NCI-H2171 (cell line): Measurements from ENCODE around the gene PPM1M.

ENCODE experiments used
- DNase-seq: peaks from one replicate; lab custom pipeline; 2025; lab: John Stamatoyannopoulos, UW

Gene PPM1M

DNA sequence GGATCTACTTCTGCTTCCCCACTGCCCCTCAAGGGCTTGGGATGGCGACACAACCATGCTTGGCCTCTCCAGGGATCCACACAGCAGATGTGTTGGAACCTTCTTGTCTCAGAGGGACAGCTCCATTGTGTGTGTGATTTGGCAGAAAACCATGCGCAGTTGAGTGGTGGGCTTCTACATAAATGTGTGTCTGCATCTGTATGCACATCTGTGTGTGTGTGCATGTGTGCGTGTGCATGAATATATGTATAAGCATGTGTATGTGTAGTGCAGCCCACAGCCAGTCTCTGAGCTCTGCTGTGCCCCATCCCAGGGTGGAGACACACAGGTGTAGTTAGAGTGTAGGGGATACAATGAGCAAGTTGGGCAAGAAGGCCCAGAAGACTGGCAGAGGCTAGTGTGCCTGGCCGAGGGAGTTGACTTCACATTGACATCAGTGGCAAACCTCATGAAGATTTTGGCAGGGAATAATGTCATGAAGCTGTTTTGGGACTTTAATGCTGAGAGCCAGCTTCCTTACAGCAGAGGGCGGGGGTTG is 50.2 kb downstream of the PPM1M start:
- DNase-seq = no peak

DNA sequence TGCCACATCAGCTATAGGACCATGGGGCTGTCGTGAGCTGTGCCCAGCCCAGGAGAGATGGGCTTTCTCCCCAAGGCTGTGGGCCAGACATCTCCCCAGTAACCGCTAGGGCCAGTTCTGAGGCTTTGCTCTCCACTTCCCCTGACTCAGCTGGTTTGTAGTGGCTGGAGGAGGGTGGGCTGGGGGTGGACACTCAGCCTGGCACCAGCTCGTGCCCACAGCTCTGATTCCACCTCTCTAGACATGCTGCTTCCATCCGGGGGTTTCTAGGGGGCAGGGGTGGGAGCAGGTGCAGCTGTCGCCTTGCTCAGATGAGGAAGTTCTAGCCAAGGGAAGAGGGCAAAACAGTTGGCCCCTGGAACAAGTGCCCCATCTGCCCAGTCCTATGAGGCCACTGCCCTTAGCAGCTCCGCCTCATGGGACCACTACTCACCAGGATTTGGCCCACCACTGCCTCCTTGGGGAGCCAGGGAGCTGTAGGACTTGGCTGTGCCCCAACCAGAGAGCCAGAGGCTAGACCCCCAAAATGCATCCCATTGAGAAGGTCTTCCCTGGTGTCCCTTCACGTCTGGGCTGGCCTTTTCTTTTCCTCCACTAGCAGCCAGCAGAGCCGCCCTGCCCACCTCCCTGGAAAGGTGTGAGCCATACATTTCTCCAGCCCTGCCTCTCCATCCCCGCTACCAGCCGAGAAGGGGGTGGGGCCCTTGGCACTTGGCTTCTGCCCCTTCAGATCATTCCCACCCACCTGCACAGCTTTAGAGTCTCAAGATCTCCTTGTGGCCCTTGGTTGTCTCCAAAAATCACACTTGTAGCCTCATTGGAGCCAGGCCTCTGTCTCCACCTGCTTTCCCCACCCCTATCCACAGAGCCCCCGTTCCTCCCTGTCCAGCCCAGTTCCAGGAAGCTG is 51.9 kb downstream of the PPM1M start:
- DNase-seq = no peak

DNA sequence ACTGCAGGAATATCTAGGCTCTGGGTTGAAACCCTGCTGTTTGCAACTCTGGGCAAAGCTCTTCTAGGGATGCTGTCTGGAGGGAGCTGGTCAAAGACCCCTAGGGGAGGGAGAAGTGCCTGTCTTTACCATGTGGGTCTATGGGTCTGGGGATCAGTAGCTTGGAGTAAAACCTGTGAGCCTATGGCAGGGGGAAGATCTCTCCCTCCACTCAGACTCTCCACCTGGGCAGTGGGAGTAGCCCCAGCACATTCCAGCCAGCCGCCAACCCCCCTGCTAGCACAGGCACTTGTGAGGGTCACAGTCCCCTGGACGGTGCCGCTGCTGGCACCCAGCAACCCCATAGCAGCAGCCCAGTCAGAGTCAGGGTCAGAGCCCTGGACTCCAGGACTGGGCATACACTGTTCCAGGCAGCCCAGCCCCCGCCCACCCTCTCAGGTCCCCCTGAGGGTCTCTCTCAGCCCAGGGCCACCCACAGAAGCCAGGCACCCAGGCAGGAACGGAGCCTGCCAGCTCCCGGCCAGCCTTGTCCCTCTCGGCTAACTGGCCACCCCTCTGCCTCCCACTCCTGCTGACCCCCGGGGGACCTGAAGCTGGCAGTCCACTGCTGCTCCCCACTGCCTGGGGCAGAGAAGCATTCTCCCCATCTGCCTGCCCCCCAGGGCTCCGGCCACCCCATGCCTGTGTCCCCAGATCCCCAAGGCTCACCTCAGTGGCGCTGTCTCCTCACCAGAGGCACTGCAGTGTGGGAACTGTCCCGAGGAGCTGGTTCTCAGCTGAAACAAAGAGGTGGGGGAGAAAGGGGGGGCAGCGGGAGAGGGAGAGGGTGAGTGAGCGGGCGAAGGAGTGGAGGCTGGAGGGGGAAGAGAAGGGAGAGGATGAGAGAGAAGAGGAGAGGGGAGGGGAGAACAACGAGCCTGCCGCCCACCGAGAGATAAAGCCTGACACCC is 52.9 kb downstream of the PPM1M start:
- DNase-seq = no peak

DNA sequence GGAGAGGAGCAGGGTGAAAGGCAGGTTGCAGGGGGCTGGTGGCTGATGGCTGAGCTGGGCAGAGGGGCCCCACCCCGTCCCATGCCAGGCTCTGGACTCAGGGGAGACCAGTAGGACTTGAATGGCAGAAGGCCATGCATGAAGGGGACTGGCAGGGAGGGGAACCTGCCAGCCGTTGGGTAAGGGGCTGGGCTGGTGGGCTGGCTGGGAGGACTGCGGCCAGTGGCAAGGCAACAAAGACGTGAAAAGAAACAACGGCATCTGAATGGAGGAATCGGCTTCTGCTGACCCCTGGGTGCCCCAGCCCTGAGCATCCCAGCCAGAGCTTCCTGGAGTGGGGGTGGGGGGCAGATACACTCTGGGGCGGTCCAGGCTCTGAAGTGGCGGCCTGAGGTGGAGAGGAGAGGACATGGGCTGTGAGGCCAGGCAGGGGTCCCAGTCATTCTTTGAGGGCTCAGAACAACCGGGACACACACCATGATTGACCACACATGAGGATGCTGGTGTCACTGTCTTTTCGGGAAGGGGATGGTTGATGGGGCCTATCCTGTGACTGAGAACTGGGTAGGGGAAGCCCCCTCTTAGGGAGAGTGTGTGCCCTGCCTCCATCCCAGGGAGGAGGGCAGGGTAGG is 53.8 kb downstream of the PPM1M start:
- DNase-seq = no peak
